ENCODE measurements around the gene WDR43. TPM values are rescaled to one million over a fixed set of nuclear protein-coding genes. Genes with fewer than 3 reads are reported as not detected.

WDR43 gene
- total RNA-seq, 1 donor from 2014 or later, result 32.5 TPM

DNA sequence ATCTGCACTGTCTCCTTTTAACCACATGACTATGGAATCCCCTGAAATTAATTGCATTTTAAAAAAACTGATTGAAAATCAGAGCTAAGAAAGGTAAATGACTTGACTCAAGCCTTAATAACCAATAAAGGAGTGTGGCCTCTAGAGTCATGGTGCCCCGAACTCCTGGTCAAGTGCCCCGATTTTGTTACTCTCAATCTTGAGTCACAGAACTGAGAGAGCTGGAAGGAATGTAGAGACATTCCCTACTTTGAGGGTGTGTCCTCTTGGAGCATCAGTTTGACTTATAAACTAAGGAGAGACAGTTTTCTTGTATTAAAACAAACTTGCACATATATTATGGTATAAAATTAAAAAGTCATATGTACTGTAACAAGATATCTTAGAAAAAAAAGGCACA, 2.4 kb downstream of the WDR43 start:
- Mint-ChIP-seq H3K36me3 (ENCODE audit: unreplicated experiment) (no peaks in the 10 kb centered on the region), H3K27me3 (ENCODE audit: unreplicated experiment) (peaks cover 6% of the 10 kb centered on the region), H3K4me1 (ENCODE audit: low read depth, unreplicated experiment) (peaks cover 14% of the 10 kb centered on the region), H3K4me3 (ENCODE audit: unreplicated experiment) (peak overlapping the region; percentile 21), H3K27ac (ENCODE audit: unreplicated experiment) (no peak overlapping the region), H3K9me3 (ENCODE audit: unreplicated experiment) (peaks cover 3% of the 10 kb centered on the region)
- TF ChIP-seq, protein P1, sequence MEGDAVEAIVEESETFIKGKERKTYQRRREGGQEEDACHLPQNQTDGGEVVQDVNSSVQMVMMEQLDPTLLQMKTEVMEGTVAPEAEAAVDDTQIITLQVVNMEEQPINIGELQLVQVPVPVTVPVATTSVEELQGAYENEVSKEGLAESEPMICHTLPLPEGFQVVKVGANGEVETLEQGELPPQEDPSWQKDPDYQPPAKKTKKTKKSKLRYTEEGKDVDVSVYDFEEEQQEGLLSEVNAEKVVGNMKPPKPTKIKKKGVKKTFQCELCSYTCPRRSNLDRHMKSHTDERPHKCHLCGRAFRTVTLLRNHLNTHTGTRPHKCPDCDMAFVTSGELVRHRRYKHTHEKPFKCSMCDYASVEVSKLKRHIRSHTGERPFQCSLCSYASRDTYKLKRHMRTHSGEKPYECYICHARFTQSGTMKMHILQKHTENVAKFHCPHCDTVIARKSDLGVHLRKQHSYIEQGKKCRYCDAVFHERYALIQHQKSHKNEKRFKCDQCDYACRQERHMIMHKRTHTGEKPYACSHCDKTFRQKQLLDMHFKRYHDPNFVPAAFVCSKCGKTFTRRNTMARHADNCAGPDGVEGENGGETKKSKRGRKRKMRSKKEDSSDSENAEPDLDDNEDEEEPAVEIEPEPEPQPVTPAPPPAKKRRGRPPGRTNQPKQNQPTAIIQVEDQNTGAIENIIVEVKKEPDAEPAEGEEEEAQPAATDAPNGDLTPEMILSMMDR (IDR thresholded peaks at IDR 0.05; ENCODE audit: partially characterized antibody, unreplicated experiment), result no peak
- DNase-seq, result no peak

DNA sequence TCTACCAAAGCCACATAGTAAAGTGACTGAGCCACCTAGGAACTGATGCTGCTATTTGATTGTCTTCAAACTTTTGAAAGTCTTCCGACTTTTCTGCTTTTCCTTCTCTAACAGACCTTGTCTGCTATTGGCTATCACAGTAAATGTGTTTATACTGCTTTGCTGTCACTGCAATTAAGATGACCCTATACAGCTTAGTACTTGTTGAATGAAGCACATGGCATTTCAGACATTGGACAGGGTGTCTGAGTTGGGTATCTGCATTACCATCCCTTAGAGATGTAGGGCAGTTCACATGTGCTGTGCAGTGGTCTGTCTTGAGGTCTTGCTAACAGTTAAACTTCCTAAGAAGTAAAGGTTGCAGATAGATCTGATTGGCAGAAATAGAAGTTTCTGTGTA, 3.6 kb downstream of the WDR43 start:
- H3K9me3 Mint-ChIP-seq (ENCODE audit: unreplicated experiment), result peaks cover 3% of the 10 kb centered on the region
- no peak for DNase-seq
- no peak overlapping the region for H3K4me3 Mint-ChIP-seq (ENCODE audit: unreplicated experiment)
- H3K4me1 Mint-ChIP-seq (ENCODE audit: low read depth, unreplicated experiment), result peaks cover 14% of the 10 kb centered on the region
- TF ChIP-seq, protein P1 (IDR thresholded peaks at IDR 0.05; ENCODE audit: partially characterized antibody, unreplicated experiment), result no peak
- no peaks in the 10 kb centered on the region for H3K36me3 Mint-ChIP-seq (ENCODE audit: unreplicated experiment)
- H3K27ac Mint-ChIP-seq (ENCODE audit: unreplicated experiment), result no peak overlapping the region
- peaks cover 6% of the 10 kb centered on the region for H3K27me3 Mint-ChIP-seq (ENCODE audit: unreplicated experiment)

DNA sequence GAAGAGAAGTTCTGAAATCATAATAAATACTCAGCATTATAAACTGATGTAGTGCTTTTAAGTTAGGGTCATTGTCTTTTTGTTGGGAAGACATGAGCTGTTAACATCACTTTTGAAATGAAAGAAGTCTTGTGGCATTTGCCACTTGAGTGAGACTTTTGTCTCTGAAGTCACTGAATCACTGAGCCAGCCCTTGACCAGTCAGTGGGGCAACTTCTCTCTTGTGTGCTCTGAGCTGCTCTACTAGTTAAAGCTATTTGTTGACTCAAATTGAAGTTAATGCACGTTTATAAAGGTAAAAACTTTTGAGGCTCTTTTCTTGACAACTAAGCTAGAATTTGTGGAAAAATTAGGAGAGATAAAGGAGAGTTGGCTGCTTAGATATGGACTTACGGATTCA, 6.7 kb downstream of the WDR43 start:
- TF ChIP-seq, protein P1 (IDR thresholded peaks at IDR 0.05; ENCODE audit: partially characterized antibody, unreplicated experiment), result no peak
- no peaks in the 10 kb centered on the region for H3K27me3 Mint-ChIP-seq (ENCODE audit: unreplicated experiment)
- H3K4me1 Mint-ChIP-seq (ENCODE audit: low read depth, unreplicated experiment), result peaks cover 8% of the 10 kb centered on the region
- DNase-seq, result no peak
- no peaks in the 10 kb centered on the region for H3K36me3 Mint-ChIP-seq (ENCODE audit: unreplicated experiment)
- H3K9me3 Mint-ChIP-seq (ENCODE audit: unreplicated experiment), result no peaks in the 10 kb centered on the region
- H3K27ac Mint-ChIP-seq (ENCODE audit: unreplicated experiment), result no peak overlapping the region
- no peak overlapping the region for H3K4me3 Mint-ChIP-seq (ENCODE audit: unreplicated experiment)

DNA sequence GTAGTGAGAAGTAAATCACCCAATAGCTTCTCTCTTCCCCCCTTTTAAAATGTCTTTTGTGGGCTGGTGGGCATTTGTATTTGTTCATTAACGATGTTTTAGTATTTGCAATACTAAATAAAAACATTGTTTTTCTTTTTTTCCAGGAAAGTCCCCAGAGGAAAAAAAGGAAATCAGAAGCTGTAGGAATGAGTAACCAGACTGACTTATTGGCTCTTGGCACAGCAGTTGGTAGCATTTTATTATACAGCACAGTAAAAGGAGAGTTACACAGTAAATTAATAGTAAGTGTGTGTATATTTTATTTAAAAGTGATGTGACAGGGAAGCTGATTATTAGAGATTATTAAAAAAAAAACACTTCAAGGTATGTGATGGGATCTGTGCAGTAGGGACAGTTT, 7.4 kb downstream of the WDR43 start:
- TF ChIP-seq, protein P1 (IDR thresholded peaks at IDR 0.05; ENCODE audit: partially characterized antibody, unreplicated experiment), result no peak
- Mint-ChIP-seq H3K27me3 (ENCODE audit: unreplicated experiment) (no peaks in the 10 kb centered on the region), H3K4me3 (ENCODE audit: unreplicated experiment) (no peak overlapping the region), H3K36me3 (ENCODE audit: unreplicated experiment) (no peaks in the 10 kb centered on the region), H3K9me3 (ENCODE audit: unreplicated experiment) (no peaks in the 10 kb centered on the region), H3K4me1 (ENCODE audit: low read depth, unreplicated experiment) (peaks cover 7% of the 10 kb centered on the region), H3K27ac (ENCODE audit: unreplicated experiment) (no peak overlapping the region)
- no peak for DNase-seq

DNA sequence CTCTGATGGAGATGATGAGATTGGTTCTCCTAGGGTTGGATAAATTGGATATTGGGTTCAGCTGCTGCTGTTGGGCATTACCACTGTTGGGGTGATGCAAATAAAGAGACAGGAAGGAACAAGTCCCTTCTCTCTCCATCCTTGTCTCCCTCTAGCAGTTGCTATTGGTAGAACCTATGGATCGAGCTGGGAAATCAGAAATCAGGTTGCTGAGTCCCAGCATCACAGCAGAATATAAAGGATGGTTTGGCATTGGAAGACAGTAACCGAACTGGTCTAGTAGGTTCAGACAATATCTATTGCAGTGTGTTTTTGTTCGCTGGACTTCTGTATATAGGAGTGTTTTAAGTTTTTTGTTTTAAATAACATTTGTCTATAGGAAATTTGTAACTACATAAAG, 8.1 kb downstream of the WDR43 start:
- H3K27me3 Mint-ChIP-seq (ENCODE audit: unreplicated experiment), result no peaks in the 10 kb centered on the region
- H3K4me3 Mint-ChIP-seq (ENCODE audit: unreplicated experiment), result no peak overlapping the region
- no peaks in the 10 kb centered on the region for H3K36me3 Mint-ChIP-seq (ENCODE audit: unreplicated experiment)
- no peaks in the 10 kb centered on the region for H3K9me3 Mint-ChIP-seq (ENCODE audit: unreplicated experiment)
- H3K27ac Mint-ChIP-seq (ENCODE audit: unreplicated experiment), result no peak overlapping the region
- DNase-seq, result no peak
- H3K4me1 Mint-ChIP-seq (ENCODE audit: low read depth, unreplicated experiment), result peaks cover 5% of the 10 kb centered on the region
- TF ChIP-seq, protein P1 (IDR thresholded peaks at IDR 0.05; ENCODE audit: partially characterized antibody, unreplicated experiment), result no peak
